Measurements from ENCODE around the gene DLG2. TPM values are rescaled to one million over a fixed set of nuclear protein-coding genes. Genes with fewer than 3 reads are reported as not detected.
"Not testable (repeated sequence)": the region's sequence is repeated elsewhere in the genome, so short reads cannot be mapped to it uniquely, and the experiment has no call there.

The DLG2 gene
- total RNA-seq, 1 donor from 2014 or later = 1.8 TPM

DNA sequence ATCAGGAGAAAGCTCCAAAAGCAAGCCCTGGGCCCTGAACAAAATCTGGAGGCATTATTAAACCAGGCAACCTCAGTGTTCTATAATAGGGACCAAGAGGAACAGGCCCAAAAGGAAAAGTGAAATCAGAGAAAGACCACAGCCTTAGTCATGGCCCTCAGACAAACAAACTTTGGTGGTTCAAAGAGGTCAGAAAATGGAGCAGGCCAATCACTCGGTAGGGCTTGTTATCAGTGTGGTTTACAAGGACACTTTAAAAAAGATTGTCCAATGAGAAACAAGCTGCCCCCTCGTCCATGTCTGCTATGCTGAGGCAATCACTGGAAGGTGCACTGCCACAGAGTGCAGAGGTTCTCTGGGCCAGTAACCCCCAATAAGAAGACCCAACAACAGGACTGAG lies 17.9 kb downstream of the DLG2 start:
- H3K36me3 Mint-ChIP-seq (ENCODE audit: low read depth, unreplicated experiment); H3K27me3 Mint-ChIP-seq (ENCODE audit: low read depth, unreplicated experiment); H3K9me3 Mint-ChIP-seq (ENCODE audit: unreplicated experiment); DNase-seq (ENCODE audit: low read depth); H3K27ac Mint-ChIP-seq (ENCODE audit: unreplicated experiment); H3K4me1 Mint-ChIP-seq (ENCODE audit: low read depth, unreplicated experiment); H3K4me3 Mint-ChIP-seq (ENCODE audit: unreplicated experiment); H3K36me3 ChIP-seq (ENCODE audit: insufficient read depth, low read length); H3K27me3 ChIP-seq (ENCODE audit: insufficient read depth, low read length); H2AFZ ChIP-seq (ENCODE audit: low read depth, low read length); H3K9me3 ChIP-seq (ENCODE audit: insufficient read depth, low read depth, low read length); H4K20me1 ChIP-seq (ENCODE audit: insufficient read depth, low read length); H3K79me2 ChIP-seq (ENCODE audit: insufficient read depth, low read length); H3K9ac ChIP-seq (ENCODE audit: low read length); H3K27ac ChIP-seq (ENCODE audit: low read depth, low read length); FAIRE-seq; H3K4me1 ChIP-seq (ENCODE audit: insufficient read depth, low read length); H3K4me2 ChIP-seq (ENCODE audit: low read length); H3K4me3 ChIP-seq (ENCODE audit: insufficient read depth, low read depth, low read length): not testable (repeated sequence)

DNA sequence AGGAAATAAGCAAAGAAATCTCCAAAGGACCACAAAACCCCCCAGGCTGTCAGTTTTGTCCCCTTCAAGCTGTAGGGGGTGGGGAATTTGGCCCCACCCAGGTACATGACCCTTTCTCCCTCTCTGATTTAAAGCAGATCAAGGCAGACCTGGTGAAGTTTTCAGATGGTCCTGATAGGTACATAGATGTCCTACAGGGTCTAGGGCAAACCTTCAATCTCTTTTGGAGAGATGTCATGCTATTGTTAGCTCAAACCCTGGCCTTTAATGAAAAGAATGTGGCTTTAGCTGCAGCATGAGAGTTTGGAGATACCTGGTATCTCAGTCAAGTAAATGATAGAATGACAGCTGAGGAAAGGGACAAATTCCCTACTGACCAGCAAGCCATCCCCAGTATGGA lies 18.5 kb downstream of the DLG2 start:
- H4K20me1 ChIP-seq (ENCODE audit: insufficient read depth, low read length); H3K9ac ChIP-seq (ENCODE audit: low read length); H3K4me1 ChIP-seq (ENCODE audit: insufficient read depth, low read length); H3K9me3 Mint-ChIP-seq (ENCODE audit: unreplicated experiment); H3K9me3 ChIP-seq (ENCODE audit: insufficient read depth, low read depth, low read length); H3K4me3 ChIP-seq (ENCODE audit: insufficient read depth, low read depth, low read length); H3K4me2 ChIP-seq (ENCODE audit: low read length); H3K36me3 ChIP-seq (ENCODE audit: insufficient read depth, low read length); H3K27ac ChIP-seq (ENCODE audit: low read depth, low read length); H3K27me3 ChIP-seq (ENCODE audit: insufficient read depth, low read length); H3K4me3 Mint-ChIP-seq (ENCODE audit: unreplicated experiment); FAIRE-seq; H3K4me1 Mint-ChIP-seq (ENCODE audit: low read depth, unreplicated experiment); H3K36me3 Mint-ChIP-seq (ENCODE audit: low read depth, unreplicated experiment); H3K27ac Mint-ChIP-seq (ENCODE audit: unreplicated experiment); H3K79me2 ChIP-seq (ENCODE audit: insufficient read depth, low read length); H2AFZ ChIP-seq (ENCODE audit: low read depth, low read length); H3K27me3 Mint-ChIP-seq (ENCODE audit: low read depth, unreplicated experiment); DNase-seq (ENCODE audit: low read depth): not testable (repeated sequence)

DNA sequence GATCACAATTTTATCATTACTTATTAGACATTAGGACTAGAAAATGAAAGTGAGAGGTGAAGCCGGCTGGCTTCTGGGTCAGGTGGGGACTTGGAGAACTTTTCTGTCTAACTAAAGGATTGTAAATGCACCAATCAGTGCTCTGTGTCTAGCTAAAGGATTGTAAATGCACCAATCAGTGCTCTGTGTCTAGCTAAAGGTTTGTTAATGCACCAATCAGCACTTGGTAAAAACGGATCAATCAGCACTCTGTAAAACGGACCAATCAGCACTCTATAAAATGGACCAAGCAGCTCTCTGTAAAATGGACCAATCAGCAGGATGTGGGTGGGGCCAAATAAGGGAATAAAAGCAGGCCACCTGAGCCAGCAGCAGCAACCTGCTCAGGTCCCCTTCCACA lies 20.9 kb downstream of the DLG2 start:
- not testable (repeated sequence) for H3K9ac ChIP-seq (ENCODE audit: low read length); H3K4me3 Mint-ChIP-seq (ENCODE audit: unreplicated experiment); H3K36me3 Mint-ChIP-seq (ENCODE audit: low read depth, unreplicated experiment); H3K4me2 ChIP-seq (ENCODE audit: low read length); DNase-seq (ENCODE audit: low read depth); H3K4me1 ChIP-seq (ENCODE audit: insufficient read depth, low read length); FAIRE-seq; H3K36me3 ChIP-seq (ENCODE audit: insufficient read depth, low read length); H3K27ac ChIP-seq (ENCODE audit: low read depth, low read length); H3K27me3 Mint-ChIP-seq (ENCODE audit: low read depth, unreplicated experiment); H3K79me2 ChIP-seq (ENCODE audit: insufficient read depth, low read length); H3K27ac Mint-ChIP-seq (ENCODE audit: unreplicated experiment); H4K20me1 ChIP-seq (ENCODE audit: insufficient read depth, low read length); H3K9me3 Mint-ChIP-seq (ENCODE audit: unreplicated experiment); H3K27me3 ChIP-seq (ENCODE audit: insufficient read depth, low read length); H3K9me3 ChIP-seq (ENCODE audit: insufficient read depth, low read depth, low read length); H3K4me3 ChIP-seq (ENCODE audit: insufficient read depth, low read depth, low read length); H2AFZ ChIP-seq (ENCODE audit: low read depth, low read length); H3K4me1 Mint-ChIP-seq (ENCODE audit: low read depth, unreplicated experiment)

DNA sequence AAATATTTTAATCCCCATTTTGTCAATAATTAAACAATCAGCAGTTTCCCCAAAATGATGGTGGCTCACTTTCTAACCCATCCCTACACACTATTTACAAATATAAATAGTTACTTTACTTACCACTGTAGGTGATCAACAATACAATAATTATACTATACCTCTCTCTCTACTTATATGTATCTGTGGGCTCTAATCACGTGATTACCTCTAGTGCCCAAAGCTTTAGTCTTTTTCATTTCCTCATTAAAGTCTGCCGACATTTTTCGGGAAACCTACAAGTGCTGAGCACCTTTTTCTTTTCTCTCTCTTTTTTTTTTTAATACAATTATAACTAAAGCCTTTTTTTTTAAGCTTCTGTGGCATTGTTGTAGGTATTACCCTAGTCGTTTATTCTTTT lies 23.9 kb downstream of the DLG2 start:
- H3K4me2 ChIP-seq (ENCODE audit: low read length) = no peak overlapping the region
- H3K36me3 Mint-ChIP-seq (ENCODE audit: low read depth, unreplicated experiment) = peaks cover 4% of the 10 kb centered on the region
- DNase-seq (ENCODE audit: low read depth) (no peak), FAIRE-seq (no peak)
- H3K9me3 ChIP-seq (ENCODE audit: insufficient read depth, low read depth, low read length) = no peaks in the 10 kb centered on the region
- no peaks in the 10 kb centered on the region for H3K4me1 ChIP-seq (ENCODE audit: insufficient read depth, low read length)
- H3K9me3 Mint-ChIP-seq (ENCODE audit: unreplicated experiment) = peaks cover 1% of the 10 kb centered on the region
- H2AFZ ChIP-seq (ENCODE audit: low read depth, low read length) = no peak overlapping the region
- no peaks in the 10 kb centered on the region for H3K4me1 Mint-ChIP-seq (ENCODE audit: low read depth, unreplicated experiment)
- no peaks in the 10 kb centered on the region for H3K79me2 ChIP-seq (ENCODE audit: insufficient read depth, low read length)
- no peaks in the 10 kb centered on the region for H4K20me1 ChIP-seq (ENCODE audit: insufficient read depth, low read length)
- no peak overlapping the region for H3K27ac Mint-ChIP-seq (ENCODE audit: unreplicated experiment)
- TF ChIP-seq EZH2 (IDR thresholded peaks at IDR 0.05; ENCODE audit: insufficient read depth, low read length) = no peak
- TF ChIP-seq, protein P1, sequence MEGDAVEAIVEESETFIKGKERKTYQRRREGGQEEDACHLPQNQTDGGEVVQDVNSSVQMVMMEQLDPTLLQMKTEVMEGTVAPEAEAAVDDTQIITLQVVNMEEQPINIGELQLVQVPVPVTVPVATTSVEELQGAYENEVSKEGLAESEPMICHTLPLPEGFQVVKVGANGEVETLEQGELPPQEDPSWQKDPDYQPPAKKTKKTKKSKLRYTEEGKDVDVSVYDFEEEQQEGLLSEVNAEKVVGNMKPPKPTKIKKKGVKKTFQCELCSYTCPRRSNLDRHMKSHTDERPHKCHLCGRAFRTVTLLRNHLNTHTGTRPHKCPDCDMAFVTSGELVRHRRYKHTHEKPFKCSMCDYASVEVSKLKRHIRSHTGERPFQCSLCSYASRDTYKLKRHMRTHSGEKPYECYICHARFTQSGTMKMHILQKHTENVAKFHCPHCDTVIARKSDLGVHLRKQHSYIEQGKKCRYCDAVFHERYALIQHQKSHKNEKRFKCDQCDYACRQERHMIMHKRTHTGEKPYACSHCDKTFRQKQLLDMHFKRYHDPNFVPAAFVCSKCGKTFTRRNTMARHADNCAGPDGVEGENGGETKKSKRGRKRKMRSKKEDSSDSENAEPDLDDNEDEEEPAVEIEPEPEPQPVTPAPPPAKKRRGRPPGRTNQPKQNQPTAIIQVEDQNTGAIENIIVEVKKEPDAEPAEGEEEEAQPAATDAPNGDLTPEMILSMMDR (IDR thresholded peaks at IDR 0.05; ENCODE audit: insufficient read depth, low read depth, low read length) = no peak
- no peak overlapping the region for H3K27ac ChIP-seq (ENCODE audit: low read depth, low read length)
- no peaks in the 10 kb centered on the region for H3K27me3 Mint-ChIP-seq (ENCODE audit: low read depth, unreplicated experiment)
- H3K36me3 ChIP-seq (ENCODE audit: insufficient read depth, low read length) = no peaks in the 10 kb centered on the region
- H3K4me3 ChIP-seq (ENCODE audit: insufficient read depth, low read depth, low read length) = no peak overlapping the region
- no peaks in the 10 kb centered on the region for H3K27me3 ChIP-seq (ENCODE audit: insufficient read depth, low read length)
- H3K9ac ChIP-seq (ENCODE audit: low read length) = no peak overlapping the region
- H3K4me3 Mint-ChIP-seq (ENCODE audit: unreplicated experiment) = no peak overlapping the region
